Mesothelial cell of epicardium (in vitro differentiated cells): ENCODE data around the gene PRR36. TPM values are rescaled to one million over a fixed set of nuclear protein-coding genes. Genes with fewer than 3 reads are reported as not detected.
"Not testable (repeated sequence)": the region's sequence is repeated elsewhere in the genome, so short reads cannot be mapped to it uniquely, and the experiment has no call there.

Experiments used
- DNase-seq, 2 experiments: peaks; one replicate each; pipeline ENCODE4 v3.0.0; 2021; ENCODE audit warnings: low spot score in 2 of 2; ENCODE audit not compliant: unreplicated experiment in 2 of 2
- H3K27ac Mint-ChIP-seq: 2 replicates; pipeline ENCODE4 v1.8.0; 2021; ENCODE audit warnings: mixed read lengths
- H3K27me3 Mint-ChIP-seq: 2 replicates; pipeline ENCODE4 v1.8.0; 2021; ENCODE audit warnings: low read depth, mixed read lengths
- H3K36me3 Mint-ChIP-seq: 2 replicates; pipeline ENCODE4 v1.8.0; 2021; ENCODE audit warnings: mixed read lengths
- H3K4me1 Mint-ChIP-seq: 2 replicates; pipeline ENCODE4 v1.8.0; 2021; ENCODE audit warnings: mixed read lengths
- H3K4me3 Mint-ChIP-seq: 2 replicates; pipeline ENCODE4 v1.8.0; 2021; ENCODE audit warnings: mild to moderate bottlenecking, moderate library complexity, mixed read lengths
- H3K9me3 Mint-ChIP-seq: 2 replicates; pipeline ENCODE4 v1.8.0; 2021; ENCODE audit warnings: mixed read lengths
- CTCF ChIP-seq: fragments of 200-600 bp; sonication (generic); IDR thresholded peaks from one replicate; pipeline ENCODE4 v1.5.0; 2021; ENCODE audit warnings: antibody characterized with exemption; ENCODE audit not compliant: unreplicated experiment
- total RNA-seq: library from RNA; stranded (reverse); gene quantifications from 3 replicates; pipeline ENCODE4 v1.2.1, GENCODE V29; 2021

Gene PRR36
- total RNA-seq, 1 donor from 2014 or later = 23.4 TPM

GRCh38 chr19:7898967-7899366, 24.8 kb upstream of the PRR36 start:
- no peak overlapping the region for H3K27ac Mint-ChIP-seq
- DNase-seq = no peak
- no peak for TF ChIP-seq CTCF
- peaks cover 10% of the 10 kb centered on the region for H3K4me1 Mint-ChIP-seq
- H3K4me3 Mint-ChIP-seq = no peak overlapping the region
- peaks cover 2% of the 10 kb centered on the region for H3K27me3 Mint-ChIP-seq
- no peaks in the 10 kb centered on the region for H3K9me3 Mint-ChIP-seq
- peaks cover 3% of the 10 kb centered on the region for H3K36me3 Mint-ChIP-seq

GRCh38 chr19:7897292-7897691, 23.1 kb upstream of the PRR36 start:
- TF ChIP-seq CTCF = no peak
- Mint-ChIP-seq H3K27me3 (no peaks in the 10 kb centered on the region), H3K4me3 (no peak overlapping the region), H3K4me1 (peaks cover 5% of the 10 kb centered on the region), H3K36me3 (peaks cover 3% of the 10 kb centered on the region), H3K9me3 (no peaks in the 10 kb centered on the region), H3K27ac (no peak overlapping the region)
- no peak for DNase-seq

- H3K4me1 Mint-ChIP-seq = peaks cover 3% of the 10 kb centered on the region
- no peaks in the 10 kb centered on the region for H3K9me3 Mint-ChIP-seq
- no peak overlapping the region for H3K4me3 Mint-ChIP-seq
- H3K27ac Mint-ChIP-seq = no peak overlapping the region
- peaks cover 3% of the 10 kb centered on the region for H3K36me3 Mint-ChIP-seq
- no peak for TF ChIP-seq CTCF
- no peaks in the 10 kb centered on the region for H3K27me3 Mint-ChIP-seq
- no peak for DNase-seq
Observed at GRCh38 chr19:7895565-7895964, 21.4 kb upstream of the PRR36 start.

- no peak for DNase-seq
- H3K27ac Mint-ChIP-seq = no peak overlapping the region
- H3K9me3 Mint-ChIP-seq = no peaks in the 10 kb centered on the region
- H3K4me3 Mint-ChIP-seq = no peak overlapping the region
- no peak for TF ChIP-seq CTCF
- peaks cover 3% of the 10 kb centered on the region for H3K4me1 Mint-ChIP-seq
- H3K27me3 Mint-ChIP-seq = no peaks in the 10 kb centered on the region
- H3K36me3 Mint-ChIP-seq = peaks cover 3% of the 10 kb centered on the region
Observed at GRCh38 chr19:7894612-7895309, 20.6 kb upstream of the PRR36 start.

- not testable (repeated sequence) for H3K4me1 Mint-ChIP-seq, H3K9me3 Mint-ChIP-seq, H3K36me3 Mint-ChIP-seq, H3K27ac Mint-ChIP-seq, H3K4me3 Mint-ChIP-seq, DNase-seq, H3K27me3 Mint-ChIP-seq
Observed at GRCh38 chr19:7893362-7894101, 19.3 kb upstream of the PRR36 start.

- DNase-seq = no peak
Observed at GRCh38 chr19:7888826-7889217, 14.6 kb upstream of the PRR36 start.

More at GRCh38 chr19:7888826-7889217, 14.6 kb upstream of the PRR36 start:
- Mint-ChIP-seq H3K36me3 (no peaks in the 10 kb centered on the region), H3K27ac (no peak overlapping the region), H3K4me3 (peak overlapping the region; percentile 54), H3K4me1 (peaks cover 3% of the 10 kb centered on the region), H3K27me3 (peaks cover 5% of the 10 kb centered on the region), H3K9me3 (no peaks in the 10 kb centered on the region)
- no peak for TF ChIP-seq CTCF
